AG08396 (cell line): ENCODE data around the gene TRAPPC3L.

Source experiments
- DNase-seq: peaks from one replicate; pipeline ENCODE4 v3.0.0; 2012; ENCODE audit warnings: low spot score, mixed read lengths

The TRAPPC3L gene

DNA sequence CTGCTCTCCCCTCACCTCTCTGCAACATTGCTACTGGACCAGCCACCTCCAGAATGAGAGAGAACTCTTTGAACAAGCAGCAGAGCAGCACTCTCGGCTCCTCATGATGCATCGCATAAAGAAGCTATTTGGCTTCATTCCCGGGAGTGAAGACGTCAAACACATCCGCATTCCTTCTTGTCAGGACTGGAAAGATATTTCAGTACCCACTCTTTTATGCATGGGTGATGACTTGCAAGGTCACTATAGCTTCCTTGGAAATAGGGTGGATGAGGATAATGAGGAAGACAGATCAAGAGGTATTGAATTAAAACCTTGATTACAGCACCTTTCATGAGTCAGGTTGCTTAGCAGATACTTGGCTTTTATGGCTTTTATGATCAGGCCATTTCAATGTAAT is 12.4 kb upstream of the TRAPPC3L start:
- peak; percentile 74 for DNase-seq

DNA sequence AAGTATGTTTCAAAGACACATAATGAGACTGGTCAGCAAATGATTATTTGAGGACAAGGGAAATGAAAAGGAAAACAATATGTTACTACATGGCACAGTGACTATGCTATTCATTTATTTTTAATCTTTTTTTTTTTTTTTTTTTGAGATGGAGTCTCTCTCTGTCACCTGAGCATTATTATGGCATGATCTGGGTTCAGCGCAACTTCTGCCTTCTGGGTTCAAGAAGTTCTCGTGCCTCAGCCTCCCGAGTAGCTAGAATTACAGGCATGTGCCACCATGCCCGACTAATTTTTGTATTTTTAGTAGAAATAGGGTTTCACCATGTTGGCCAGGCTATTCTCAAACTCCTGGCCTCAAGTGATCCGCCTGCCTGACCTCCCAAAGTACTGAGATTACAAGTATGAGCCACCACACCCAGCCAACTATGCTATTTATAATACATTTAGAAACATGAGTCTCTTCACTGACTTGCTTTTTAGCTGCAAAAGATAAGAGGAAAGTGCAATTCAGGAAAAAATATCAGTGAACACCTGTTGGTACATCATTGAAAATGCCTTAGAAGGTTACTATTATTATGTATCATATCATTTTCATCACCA is 11.4 kb upstream of the TRAPPC3L start:
- no peak for DNase-seq

DNA sequence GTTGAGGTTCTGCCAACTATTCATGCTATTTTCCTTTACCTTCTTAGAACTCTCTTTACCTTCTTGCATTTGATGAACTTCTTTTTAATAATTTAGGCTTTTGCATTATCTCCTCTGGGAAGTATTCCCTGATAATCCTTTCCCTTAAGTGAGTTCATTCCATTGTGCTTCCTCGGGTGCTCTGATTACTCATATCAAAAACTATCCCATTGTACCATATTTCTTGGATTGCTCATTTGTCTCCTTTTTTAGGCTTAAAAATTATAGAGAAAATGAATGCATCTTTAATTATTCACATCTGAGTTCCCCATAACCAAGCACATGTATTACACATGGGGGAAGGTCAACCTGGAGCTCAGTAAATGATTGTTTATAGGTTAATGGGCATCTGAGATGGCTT is 10.6 kb upstream of the TRAPPC3L start:
- peak; percentile 40 for DNase-seq

DNA sequence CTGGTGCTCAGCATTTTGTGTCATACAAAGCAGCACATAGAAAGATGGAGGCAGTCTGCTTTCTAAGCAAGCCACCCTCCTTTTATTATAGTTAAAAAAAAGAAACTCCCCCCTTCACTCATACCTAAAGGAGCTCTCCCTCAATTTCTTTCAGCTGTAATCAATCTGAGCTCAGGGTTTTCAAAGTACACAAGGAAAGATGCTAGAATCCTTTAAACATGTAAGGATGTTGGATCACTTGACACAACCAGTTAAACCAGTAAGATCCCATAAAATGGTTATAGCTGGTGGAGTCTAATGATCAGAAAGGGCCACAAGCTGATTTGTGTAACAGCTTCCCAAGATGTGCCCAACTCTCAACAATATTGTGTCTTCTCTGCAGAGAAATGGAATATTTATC is 8.0 kb upstream of the TRAPPC3L start, which contains the start of gene CALHM4:
TSS of gene CALHM4 (plus strand) at position 301 of the 400 bp plus-strand sequence. CDS start at position 344, 43 bp downstream.
- no peak for DNase-seq

DNA sequence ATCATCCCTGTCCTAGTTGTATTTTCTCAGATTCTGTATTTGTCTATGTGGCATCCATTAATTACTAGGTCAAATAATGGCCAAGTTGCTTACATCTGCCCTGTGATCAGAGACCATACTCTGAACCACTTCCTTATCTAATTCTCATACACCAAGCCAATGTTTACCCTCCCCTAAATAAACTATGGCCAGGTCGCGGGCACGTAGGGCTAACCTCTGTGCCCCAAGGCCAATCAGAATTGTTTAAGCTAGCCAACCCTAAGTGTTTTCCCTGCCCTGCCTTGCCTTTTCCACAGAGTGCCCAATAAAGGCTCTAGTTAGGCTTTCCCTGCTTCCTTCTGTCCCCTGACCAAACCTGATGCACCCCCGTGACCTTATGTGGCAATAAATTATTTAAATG is 5.3 kb upstream of the TRAPPC3L start:
- no peak for DNase-seq

DNA sequence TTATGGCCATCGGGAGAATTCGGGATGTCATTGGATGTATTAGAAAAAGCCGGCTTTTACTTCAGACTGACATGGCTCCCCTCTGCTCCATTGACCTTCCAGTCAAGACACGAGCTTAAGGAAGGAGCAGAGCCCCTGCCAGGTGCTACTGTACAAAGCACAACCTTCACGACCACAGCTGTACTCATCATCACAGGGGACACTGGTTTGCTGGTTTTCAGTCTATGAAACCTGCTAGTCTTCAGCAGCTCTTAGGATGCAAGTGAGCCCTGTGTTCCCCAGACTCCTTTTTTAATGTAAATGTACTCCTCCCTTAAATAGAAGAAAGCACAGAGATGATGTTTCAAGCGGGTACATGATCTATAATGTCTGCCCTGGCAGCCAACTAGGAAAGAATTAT is 1.9 kb upstream of the TRAPPC3L start:
- DNase-seq: no peak

DNA sequence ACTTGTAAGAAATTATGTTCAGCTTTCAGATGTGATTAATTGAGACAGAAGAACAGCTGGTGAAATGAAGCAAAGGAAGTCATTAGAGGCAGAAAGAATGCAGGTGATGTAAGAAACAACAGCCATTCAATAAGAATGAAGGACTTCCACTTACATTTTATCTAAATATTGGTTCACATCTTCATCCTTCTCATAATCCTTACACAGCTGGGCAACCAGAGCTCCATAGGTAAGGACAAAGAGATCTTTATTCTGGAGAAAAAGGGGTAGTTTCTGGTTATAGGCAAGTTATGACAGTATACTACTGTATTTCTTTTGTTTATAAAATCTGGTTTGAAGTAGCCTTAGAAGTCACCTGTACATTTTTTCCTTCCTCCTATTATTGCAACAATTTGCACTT is 2.3 kb downstream of the TRAPPC3L start:
- DNase-seq: no peak

DNA sequence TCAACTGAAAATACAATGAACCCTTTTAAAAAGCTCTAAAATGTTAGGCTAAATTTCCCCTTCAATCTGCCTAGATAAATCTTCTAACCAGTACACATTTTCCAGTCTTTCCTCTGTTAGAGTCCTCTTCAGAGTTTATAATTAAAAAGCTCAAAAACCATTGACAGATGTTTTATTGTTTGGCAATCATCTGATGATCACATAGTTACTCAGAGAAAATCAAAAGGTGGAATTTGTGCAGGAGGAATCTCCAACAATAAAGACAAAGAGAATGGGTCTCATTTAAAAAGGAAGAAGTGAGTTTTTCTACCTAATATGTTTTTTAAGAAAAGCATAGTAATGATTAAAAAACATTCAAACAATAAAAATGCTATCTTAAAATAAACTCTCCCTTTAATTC is 3.1 kb downstream of the TRAPPC3L start:
- DNase-seq: no peak

DNA sequence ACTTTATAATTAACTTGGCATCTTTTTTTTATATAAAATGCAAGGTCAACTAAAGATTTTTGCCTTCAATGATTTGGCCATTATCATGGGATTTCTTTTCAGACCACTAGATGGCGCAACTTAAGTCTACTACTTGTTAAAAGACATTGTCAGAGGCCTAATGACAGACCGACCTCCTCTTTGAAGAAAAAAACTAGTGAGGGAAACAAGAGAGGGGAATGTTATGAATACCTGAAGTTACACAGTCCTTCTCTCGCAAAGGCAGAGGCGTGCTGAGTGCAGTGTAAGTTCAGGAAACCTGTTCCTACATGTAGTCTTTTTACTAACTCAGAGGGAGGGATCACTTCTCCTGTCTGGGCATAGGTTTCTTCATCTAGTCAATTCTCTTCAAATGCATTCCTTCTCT is 9.3 kb downstream of the TRAPPC3L start:
- DNase-seq: peak; percentile 29

DNA sequence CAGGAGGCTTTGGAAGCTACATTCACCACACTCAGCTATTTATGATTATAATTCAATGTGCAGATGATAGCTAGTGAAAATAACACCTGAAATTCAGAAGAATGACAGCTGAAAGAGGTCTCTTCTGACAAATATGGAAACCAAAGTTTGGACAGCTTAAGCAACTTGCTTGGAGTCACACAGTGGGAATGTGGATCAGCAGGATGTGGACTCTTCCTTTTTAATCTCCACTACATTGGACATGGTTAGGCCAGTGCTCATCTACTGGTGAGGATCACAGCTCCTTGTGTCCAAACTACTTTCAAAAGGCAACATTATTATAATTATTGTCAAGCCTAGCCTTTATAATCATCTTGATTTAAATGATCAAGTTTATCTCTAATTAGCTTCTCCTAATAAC is 10.4 kb downstream of the TRAPPC3L start:
- no peak for DNase-seq

DNA sequence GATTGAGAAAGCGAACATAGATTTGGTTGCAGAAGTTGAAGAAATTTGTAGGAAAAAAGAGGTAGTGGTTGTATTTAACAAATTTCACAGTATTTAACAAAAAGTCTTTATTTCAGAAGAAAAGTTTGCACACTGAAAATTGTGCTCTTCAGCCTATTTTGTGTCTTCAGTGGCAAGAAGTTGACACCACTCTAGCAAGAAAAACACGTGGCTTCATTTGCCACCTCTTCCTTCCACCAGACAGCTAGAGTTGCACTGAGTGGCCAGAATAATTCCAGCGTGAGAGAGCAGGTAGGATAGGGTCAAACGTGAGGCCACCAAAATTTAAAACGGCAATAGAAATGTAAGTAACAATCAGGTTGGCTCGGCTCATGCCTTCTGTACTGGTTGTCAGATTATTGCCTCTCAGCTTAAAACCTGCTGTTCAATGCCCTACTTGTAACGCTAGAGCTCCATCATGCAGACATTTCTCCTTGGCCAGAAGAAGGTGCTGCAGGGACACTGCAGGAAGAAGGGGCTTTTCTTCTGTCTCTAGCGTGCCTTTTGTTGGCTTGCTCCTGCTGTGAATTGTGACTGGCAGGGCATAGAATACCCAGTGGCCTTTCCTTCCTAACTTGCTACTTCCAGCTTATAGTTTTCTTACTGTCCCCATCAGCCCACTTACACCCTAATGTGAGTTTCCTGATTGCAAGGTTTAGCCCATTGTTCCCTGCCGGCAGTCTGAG is 12.1 kb downstream of the TRAPPC3L start:
- no peak for DNase-seq

DNA sequence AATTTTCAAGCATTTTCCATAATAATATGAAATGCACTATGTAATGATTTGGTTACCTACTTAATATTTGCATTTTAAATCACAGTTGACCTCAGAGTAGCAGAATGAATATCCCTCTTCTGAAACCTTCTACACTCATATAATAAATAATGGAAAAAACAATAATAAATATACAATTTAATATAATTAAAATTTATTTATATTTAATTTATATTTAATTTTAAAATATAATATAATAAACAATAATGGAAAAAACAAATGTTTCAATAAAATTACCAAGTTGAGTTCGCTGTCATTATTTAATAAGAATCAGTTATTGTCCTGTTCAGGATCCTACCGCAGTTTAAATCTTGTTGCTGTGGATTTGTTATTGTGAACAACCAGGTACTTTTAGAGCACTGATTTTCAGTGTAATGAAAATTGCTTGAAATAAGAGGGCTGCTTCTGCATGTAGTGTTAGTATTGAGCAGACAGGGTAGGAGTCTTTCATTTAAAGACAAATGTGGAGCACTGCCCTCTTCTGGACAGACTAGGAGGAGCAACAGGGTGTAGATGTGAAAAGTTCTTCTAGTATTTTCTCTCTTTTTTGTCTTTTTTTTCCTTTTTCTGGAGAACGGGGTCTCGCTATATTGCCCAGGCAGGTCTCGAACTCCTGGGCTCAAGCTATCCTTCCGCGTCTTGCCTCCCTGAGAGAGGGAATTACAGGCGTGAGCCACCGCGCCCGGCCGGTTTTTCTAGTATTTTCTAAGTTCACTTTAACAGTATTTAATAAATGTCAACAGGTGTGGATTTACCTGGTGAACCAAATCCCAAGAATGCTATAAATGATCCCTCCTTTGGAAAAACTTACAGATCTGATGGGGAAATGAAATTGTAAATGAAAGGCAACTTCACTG is 13.6 kb downstream of the TRAPPC3L start:
- peak; percentile 40 for DNase-seq

DNA sequence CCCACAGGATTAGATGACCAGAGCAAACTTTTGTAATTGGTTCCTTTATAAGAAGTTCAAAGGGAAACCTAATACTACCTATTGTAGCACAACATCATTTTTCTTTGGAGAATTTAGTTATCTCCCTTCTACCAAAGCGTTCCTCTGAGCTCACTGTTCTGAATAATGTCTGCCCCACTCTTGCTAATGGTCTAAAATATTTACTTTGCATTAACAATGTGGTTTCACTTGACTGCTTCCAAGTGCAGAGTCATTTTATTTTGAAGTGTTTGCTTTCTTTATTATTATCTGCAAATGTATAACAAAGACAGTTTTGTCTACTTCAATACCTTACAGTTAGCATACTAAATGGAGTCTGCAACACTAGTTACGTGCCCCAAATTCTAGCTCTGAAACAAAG is 15.0 kb downstream of the TRAPPC3L start:
- no peak for DNase-seq

DNA sequence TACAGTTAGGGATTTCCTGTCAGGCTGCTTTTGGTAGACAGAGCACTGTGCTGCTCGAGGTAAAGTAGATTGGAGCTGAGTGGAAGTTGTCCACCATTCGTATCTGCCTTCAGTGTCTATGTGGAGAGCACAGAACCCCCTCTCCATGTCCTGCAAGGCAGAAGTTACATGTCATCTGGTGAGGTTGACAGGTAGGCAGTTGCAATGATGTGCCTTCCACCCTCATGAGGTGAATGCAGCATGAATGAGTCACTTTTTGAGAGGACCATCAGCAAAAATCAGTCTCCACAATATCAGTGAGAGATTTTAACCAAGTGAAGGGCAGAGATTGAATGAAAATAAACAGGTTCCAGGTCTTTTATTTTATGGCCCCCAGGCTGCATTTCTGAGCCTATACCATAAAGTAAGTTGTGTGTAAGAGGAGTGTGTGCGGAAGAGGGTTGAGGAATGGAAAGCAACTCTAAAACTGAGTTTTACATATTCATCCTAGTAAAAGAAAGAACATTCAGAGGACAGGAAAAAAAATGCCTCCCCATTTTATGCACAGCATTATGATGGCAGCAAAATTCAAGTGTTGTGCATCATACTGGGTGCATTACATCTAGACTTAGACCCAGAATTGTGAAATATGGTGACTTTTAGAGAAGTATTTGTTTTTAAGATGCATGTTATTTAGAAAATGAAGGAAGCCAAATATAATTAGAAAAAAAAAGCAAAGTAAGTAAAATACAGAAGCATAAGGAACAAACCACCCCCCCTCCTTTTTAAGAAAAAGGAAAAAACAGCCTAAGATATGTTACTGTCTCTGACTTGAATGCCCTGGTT is 15.8 kb downstream of the TRAPPC3L start:
- DNase-seq: no peak

DNA sequence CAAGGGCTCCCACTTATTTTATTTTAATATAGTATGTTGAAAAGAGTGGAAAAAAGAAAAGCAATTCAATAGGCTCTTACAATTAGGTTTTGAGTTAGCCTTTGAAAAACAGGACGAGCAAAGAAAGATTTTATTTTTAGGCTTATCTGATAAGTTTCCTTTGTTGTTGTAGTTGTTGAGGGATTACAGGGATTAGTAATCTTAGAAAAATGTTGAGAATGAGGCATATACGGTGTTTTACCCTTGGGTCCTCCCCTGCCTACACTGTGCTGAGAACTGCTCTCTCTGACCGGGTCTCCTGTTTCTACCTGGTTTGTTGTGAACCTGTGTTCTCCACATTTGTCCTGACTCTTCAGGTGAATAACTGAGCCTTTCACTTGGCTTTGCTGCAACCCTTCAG is 16.7 kb downstream of the TRAPPC3L start:
- no peak for DNase-seq

DNA sequence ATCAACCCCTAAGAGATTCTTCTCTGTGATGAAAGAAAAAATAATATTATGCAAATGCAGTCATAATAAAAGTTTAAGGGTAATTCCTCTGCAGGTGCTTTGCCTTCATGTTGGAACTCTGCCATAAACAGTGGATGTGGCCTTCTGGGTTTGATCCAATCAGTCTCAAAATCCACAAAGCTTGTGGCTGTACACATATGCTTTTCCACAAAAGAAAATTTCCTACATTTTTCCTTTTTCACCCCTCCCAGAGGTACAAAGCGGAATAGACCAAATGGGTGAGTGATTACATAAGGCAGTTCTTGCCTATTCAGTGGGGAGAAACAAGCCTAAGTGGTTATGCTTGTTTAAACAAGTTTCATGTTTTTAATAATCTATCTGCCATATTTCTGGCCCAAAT is 17.4 kb downstream of the TRAPPC3L start:
- DNase-seq: no peak

DNA sequence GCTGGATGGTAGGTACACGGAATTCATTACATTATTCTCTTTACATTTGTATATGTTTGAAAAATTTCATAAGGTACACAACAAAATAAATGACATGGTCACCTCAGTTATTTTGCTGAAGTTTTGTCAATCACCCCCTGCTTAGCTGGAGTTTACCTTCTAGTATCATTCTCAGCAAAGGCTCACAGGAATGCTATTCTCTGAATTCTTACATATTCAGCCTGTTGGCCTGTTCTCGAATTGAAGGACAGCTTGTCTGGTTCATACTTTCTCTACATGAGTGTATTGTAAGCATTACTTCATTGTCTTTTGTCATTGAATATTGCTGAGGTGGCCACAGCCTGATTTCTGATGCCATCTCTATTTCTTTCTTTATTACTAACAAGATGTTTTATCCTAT is 21.2 kb downstream of the TRAPPC3L start:
- DNase-seq: no peak

DNA sequence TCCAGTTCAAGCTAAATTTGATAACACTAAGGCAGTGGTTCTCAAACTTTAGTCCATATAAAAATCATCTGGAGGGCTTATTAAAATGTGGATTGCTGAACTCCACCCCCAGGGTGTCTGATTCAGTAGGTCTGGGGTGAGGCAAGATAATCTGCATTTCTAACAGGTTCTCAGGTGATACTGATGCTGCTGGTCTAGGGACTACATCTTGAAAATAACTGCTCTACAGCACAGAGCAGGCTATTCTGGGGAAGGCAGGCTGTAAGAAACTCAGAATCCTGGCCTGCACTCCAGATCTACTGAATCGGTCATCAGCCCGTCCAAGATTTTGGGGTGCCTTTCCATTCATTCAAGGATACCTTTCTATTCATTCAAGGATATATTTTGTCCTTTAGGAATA is 22.6 kb downstream of the TRAPPC3L start:
- no peak for DNase-seq

DNA sequence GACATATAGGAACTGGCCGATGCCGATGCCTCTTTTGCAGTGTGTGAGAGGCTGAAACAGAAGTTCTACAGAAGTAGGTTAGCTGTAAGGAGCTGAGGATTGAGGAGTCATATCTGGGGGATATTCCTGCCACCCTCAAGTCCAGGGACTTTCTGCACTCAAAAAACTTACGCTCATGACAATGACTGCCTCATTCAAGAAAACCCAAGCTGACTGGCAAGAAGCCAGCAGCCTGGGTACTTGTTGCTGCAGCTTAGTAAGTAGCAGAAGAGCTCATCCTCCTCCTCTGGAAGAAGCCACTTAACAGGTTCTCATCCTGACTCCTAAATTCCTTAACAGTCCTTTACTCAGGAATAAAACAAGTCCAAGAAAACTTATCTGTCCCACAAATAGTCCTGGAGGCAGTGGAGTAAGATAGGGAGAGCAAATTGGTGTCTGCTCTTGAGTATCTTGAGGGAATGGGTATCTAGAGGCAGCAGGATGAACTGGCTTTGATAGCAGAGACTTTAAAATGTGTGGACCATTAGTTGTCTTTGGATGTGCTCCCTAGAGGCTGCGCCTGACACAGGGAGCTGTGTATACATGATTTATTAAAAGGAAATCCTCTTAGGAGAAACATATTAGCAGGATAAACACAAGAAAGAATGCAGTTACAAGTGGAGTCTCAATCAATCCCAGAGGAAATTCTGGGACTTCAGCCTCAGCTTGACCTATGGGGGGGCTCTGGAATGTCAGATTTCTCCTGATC is 26.7 kb downstream of the TRAPPC3L start:
- DNase-seq: no peak

DNA sequence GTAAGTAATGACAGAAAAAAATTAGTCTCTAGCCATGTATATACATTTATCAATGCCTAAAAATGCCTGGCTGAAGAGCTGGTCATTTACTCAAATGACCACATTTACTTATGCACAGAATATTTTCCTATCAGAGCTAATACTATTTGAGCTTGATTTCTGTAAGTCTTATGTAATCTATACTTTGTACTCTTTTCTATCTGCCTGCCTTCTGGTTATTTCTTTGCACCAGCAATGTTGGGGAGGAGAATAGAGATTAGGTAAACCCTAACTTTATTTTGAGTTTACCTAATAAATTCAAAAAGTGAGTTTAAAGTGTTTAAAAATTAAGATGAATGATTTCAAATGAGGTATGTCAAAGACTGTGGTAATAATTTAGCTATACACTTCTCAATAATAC is 30.3 kb downstream of the TRAPPC3L start:
- no peak for DNase-seq

DNA sequence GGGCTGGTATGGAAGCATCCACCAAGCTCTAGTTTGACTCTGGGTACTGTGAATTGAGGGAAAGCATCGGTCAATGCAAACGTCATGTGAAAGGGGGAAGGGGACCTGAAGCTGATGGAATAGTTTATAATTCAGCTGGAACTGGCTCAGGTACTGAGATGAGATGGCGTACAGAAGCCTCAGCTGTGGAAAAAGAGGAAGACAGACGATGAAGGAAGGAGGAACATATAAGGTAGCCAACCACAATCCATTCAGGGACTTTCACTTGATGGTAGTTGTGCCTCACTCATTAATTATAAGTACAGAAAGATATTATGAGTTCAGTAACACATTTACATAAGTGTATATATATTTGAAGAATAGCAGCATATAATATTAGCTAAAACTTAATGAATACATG is 31.4 kb downstream of the TRAPPC3L start:
- no peak for DNase-seq
